Small intestine (tissue), 7 donors: Measurements from ENCODE around the gene SBNO2. TPM values are rescaled to one million over a fixed set of nuclear protein-coding genes. Genes with fewer than 3 reads are reported as not detected.
A peak's percentile ranks its signal among the peaks of the same experiment; 100 is the strongest.

Experiments used
- DNase-seq, 2 donors: peaks; one replicate each; pipeline versions ENCODE4 v3.0.0 to v3.0.0-alpha.2; 2013
- FAIRE-seq: peaks from 2 replicates; lab custom pipeline; 2012; peaks lifted over from hg19 to GRCh38; lab: Jason Lieb, UNC
- H3K27ac ChIP-seq, 3 donors: one replicate each; pipeline ENCODE4 v1.5.1; 2013; ENCODE audit warnings: low read length in 2 of 3, mild to moderate bottlenecking in 2 of 3, control low read depth in 1 of 3, inconsistent platforms in 1 of 3, low read depth in 1 of 3, moderate library complexity in 1 of 3
- H3K27me3 ChIP-seq, 3 donors: one replicate each; pipeline ENCODE4 v1.6.1; 2013; ENCODE audit warnings: low read length in 3 of 3, inconsistent platforms in 1 of 3; ENCODE audit not compliant: control insufficient read depth in 3 of 3, insufficient read depth in 3 of 3
- H3K36me3 ChIP-seq, 3 donors: one replicate each; pipeline ENCODE4 v1.6.1; 2013; ENCODE audit warnings: low read length in 3 of 3, inconsistent platforms in 1 of 3, low read depth in 1 of 3, mild to moderate bottlenecking in 1 of 3, moderate library complexity in 1 of 3; ENCODE audit not compliant: control insufficient read depth in 3 of 3, insufficient read depth in 2 of 3
- H3K4me1 ChIP-seq, 3 donors: one replicate each; pipeline ENCODE4 v1.6.1; 2013; ENCODE audit warnings: low read length in 2 of 3, inconsistent platforms in 1 of 3, low read depth in 1 of 3, mild to moderate bottlenecking in 1 of 3, moderate library complexity in 1 of 3; ENCODE audit not compliant: control insufficient read depth in 3 of 3, insufficient read depth in 2 of 3
- H3K4me3 ChIP-seq, 3 donors: one replicate each; pipeline ENCODE4 v1.5.1; 2013; ENCODE audit warnings: low read length in 3 of 3, control low read depth in 1 of 3, inconsistent platforms in 1 of 3, low read depth in 1 of 3, mild to moderate bottlenecking in 1 of 3, moderate library complexity in 1 of 3
- H3K9me3 ChIP-seq, 2 donors: one replicate each; pipeline ENCODE4 v1.6.1; 2013; ENCODE audit warnings: low read depth in 1 of 2, low read length in 1 of 2; ENCODE audit not compliant: control insufficient read depth in 2 of 2, insufficient read depth in 1 of 2
- WGBS, 3 donors: extraction: QIAGEN DNeasy Blood & Tissue Kit; methylation state at CpG; one replicate each; pipeline ENCODE4 v1.1.7; 2013; 5-methylcytosine and 5-hydroxymethylcytosine counted together
- polyA plus RNA-seq, 4 donors: library from polyadenylated mRNA; stranded (reverse) in 3 of 4; unstranded in 1 of 4; fragments of 200-250 nt in 3 of 4; fragments of 120-200 nt in 1 of 4; gene quantifications; one replicate each; pipeline versions ENCODE4 v1.2.1 to v1.2.3, GENCODE V29; 2013
- donor health status: healthy with polysubstance abuse.
- donor health status: control.
- donor health status: control.
- donor health status: Bipolar disorder and iron deficiency.
- donor health status: healthy.

SBNO2 gene
- polyA plus RNA-seq, 4 donors = 19.7 to 32.1 (median 21.6) TPM

DNA sequence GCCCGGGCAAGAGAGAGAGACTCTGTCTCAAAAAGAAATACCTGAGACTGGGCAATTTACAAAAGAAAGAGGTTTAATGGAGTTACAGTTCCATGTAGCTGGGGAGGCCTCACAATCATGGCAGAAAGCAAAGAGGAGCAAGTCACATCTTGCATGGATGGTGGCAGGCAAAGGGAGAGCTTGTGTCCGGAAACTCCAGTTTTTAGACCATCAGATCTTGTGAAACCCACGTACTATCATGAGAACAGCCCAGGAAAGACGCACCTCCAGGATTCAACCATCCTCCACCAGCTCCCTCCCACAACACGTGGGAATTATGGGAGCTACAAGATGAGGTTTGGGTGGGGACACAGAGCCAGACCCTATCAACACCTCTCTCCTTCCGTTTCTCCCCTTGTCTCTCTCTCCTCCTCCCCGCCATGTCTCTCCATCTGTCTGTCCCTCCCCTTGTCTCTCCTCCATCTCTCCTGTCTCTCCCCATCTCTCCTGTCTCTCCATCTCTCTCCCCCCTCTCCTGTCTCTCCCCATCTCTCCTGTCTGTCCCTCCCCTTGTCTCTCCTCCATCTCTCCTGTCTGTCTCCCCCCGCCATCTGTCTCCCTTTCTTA, 88.9 kb downstream of the SBNO2 start:
- Histone ChIP-seq H3K9me3 (peaks cover 0 to 6% of the 10 kb centered on the region in 2 donors), H3K36me3 (peaks cover 3 to 66% (median 10%) of the 10 kb centered on the region in 3 donors), H3K4me1 (peaks cover 0 to 20% (median 4%) of the 10 kb centered on the region in 3 donors), H3K27me3 (no peaks in the 10 kb centered on the region), H3K4me3 (no peak overlapping the region), H3K27ac (no peak overlapping the region)
- DNase-seq (no peak), FAIRE-seq (no peak)
- 74 to 82% (median 82%) methylated on average over 7 to 8 of the region's 8 CpGs for WGBS, 3 donors

DNA sequence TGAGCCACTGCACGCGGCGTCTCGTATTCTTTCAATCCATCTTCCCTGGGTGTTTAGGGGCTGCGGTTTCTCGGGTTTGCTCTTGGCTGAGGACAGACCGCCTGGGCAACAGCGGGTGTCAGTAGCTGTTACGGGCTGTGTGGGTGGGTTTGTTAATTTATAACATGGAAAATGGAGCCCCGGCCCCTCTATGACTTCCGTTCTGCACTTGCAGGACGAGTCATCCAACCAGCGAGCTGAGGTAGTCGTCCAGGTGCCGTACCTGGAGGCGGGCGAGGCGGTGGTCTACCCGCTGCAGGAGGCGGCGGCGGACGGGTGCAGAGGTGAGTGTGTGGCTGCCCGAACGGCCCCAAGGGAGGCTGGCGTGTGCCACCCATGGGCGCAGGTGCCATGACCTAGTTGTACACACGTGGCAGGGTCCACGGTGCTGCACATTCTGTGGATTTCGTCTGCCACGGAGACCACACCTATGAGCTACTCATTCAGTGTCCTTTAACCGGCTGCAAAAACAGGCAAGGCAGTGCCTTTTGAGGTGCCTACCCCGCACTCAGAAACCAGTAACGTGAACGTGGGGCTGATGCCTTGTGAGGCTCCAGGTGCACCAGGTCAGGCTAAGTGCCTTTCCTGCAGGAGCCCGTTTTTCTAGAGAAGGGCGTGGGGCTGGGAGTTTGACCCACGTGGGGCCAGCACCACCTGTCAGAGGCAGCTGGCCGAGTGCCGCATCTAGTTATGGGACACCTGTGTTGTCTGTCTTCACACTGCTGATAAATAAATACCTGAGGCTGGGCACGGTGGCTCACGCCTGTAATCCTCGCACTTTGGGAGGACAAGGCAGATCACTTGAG, 89.8 kb downstream of the SBNO2 start:
- peaks cover 0 to 6% of the 10 kb centered on the region in 2 donors for H3K9me3 ChIP-seq
- FAIRE-seq = no peak
- H3K36me3 ChIP-seq = peaks cover 3 to 57% (median 10%) of the 10 kb centered on the region in 3 donors
- peak overlapping the region in 1 of 3 donors; percentile 54 for H3K4me3 ChIP-seq
- no peak overlapping the region for H3K27ac ChIP-seq
- WGBS, 3 donors = 52 to 71% (median 54%) methylated on average over 43 of the region's 43 CpGs
- peaks cover 0 to 20% (median 4%) of the 10 kb centered on the region in 3 donors for H3K4me1 ChIP-seq
- DNase-seq = no peak
- no peaks in the 10 kb centered on the region for H3K27me3 ChIP-seq

DNA sequence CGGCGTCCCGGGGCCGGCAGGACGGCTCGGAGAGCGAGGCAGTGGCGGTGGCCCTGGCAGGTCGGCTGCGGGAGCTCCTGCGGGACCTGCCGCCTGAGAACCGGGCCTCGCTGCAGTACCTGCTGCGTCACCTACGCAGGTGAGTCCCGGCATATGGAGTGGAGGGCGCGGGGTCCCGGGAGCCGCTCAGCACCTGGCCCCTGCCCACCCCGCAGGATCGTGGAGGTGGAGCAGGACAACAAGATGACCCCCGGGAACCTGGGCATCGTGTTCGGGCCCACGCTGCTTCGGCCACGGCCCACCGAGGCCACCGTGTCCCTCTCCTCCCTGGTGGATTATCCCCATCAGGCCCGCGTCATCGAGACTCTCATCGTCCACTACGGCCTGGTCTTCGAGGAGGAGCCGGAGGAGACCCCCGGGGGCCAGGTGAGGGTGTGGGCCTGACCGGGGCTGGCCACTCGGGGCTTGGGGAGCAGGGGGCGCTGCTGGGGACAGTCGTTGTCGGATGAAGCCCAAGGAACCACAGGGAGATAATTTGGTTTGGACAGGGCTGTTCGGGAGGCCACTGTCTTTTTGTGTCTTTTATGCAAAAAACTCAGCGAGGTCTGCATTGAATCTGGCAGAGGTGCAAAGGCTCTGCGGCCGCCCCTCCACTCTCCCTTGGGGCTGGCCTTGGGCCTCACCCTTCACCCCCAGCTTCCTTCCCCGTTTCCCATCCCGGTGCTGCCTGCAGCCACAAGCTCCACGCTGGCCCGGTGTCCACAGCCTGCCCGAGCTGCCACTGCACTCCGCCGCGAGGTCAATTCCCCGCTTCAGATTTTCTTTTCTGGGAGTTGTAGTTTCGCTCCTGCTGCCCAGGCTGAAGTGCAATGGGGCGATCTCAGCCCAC, 90.9 kb downstream of the SBNO2 start:
- no peak for FAIRE-seq
- Histone ChIP-seq H3K4me1 (peaks cover 0 to 20% (median 4%) of the 10 kb centered on the region in 3 donors), H3K27ac (peak overlapping the region; percentile 38 to 86 (median 63)), H3K27me3 (no peaks in the 10 kb centered on the region), H3K4me3 (peak overlapping the region in 2 of 3 donors; percentile 50 to 54), H3K9me3 (peaks cover 0 to 6% of the 10 kb centered on the region in 2 donors), H3K36me3 (peaks cover 3 to 46% (median 4%) of the 10 kb centered on the region in 3 donors)
- DNase-seq = no peak
- 22 to 77% (median 45%) methylated on average over 55 to 59 of the region's 59 CpGs for WGBS, 3 donors

DNA sequence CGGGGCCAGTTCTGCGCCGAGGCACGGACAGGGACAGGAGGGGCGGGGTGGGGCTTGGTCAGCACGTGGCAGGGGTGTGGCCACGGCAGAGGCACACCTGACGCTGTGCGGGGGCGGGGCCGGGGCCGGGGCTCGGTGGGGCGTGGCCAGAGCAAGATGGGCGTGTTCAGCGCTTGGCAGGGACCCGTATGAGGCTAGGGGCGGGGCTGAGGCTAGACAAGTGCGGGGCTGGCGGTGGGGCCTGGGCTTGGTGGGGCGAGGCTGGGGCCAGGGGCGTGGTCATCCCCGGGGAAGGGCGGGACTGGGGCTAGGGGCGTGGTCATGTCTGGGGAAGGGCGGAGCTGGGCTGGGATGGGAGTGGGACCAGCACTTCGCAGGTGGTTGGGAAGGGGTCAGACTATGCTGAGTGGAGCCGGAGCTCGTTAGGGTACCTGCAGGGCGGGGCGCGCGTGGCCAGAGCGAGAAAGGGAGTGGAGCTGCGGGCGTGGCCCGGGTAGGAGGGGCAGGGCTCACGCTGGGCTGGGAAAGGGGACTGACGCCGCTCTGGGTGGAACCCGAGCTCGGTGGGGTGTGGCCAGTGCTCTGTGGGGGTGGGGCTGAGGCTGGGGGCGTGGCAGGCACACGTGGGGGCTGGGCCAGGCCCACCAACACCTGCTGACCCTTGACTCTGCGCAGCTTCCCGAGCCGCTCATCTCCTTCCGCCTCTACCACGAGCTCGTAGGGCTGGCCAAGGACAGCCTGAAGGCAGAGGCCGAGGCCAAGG, 91.7 kb downstream of the SBNO2 start:
- Histone ChIP-seq H3K4me1 (peaks cover 0 to 20% (median 4%) of the 10 kb centered on the region in 3 donors), H3K36me3 (peaks cover 3 to 38% (median 4%) of the 10 kb centered on the region in 3 donors), H3K4me3 (peak overlapping the region in 2 of 3 donors; percentile 50 to 54), H3K9me3 (peaks cover 0 to 6% of the 10 kb centered on the region in 2 donors), H3K27me3 (no peaks in the 10 kb centered on the region), H3K27ac (peak overlapping the region; percentile 73 to 86 (median 83))
- no peak for FAIRE-seq
- 10 to 31% (median 14%) methylated on average over 37 to 51 of the region's 51 CpGs for WGBS, 3 donors
- peak; percentile 93 to 96 for DNase-seq

DNA sequence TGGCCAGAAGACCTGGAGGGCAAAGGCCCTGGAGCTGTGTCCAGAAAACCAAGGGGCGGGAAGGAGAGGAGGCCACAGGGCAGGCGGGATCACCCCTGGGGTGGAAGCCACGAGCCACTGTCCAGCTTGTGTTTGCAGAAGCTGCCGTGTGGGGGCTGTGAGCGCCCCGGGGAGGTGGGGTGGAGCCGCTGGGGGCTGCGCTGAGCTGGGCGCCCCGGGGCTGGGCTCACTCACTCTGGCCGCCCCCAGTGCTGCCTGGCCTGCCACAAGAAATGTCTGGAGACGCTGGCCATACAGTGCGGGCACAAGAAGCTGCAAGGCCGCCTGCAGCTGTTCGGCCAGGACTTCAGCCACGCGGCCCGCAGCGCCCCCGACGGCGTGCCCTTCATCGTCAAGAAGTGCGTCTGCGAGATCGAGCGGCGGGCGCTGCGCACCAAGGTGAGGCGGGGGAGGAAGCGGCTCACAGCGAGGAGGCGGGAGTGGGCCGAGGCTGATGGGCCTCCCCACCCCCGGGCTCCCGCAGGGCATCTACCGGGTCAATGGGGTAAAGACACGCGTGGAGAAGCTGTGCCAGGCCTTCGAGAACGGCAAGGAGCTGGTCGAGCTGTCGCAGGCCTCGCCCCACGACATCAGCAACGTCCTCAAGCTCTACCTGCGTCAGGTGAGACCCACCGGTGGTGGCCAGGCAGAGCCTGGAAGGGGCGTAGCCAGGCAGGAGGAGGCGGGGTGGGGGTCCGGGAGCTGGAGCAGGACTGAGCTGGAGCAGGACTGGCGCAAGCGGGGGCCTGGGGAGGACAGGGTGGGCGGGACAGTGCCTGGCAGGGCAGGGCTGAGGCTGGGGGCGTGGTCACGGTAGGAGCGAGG, 92.5 kb downstream of the SBNO2 start:
- Histone ChIP-seq H3K27ac (peak overlapping the region; percentile 33 to 69 (median 48)), H3K36me3 (peaks cover 3 to 29% (median 4%) of the 10 kb centered on the region in 3 donors), H3K27me3 (no peaks in the 10 kb centered on the region), H3K4me1 (peaks cover 0 to 20% (median 4%) of the 10 kb centered on the region in 3 donors), H3K9me3 (peaks cover 0 to 6% of the 10 kb centered on the region in 2 donors), H3K4me3 (peak overlapping the region in 2 of 3 donors; percentile 20 to 22)
- FAIRE-seq (no peak), DNase-seq (peak in 1 of 2 donors; percentile 53)
- 55 to 69% (median 56%) methylated on average over 54 to 58 of the region's 58 CpGs for WGBS, 3 donors

DNA sequence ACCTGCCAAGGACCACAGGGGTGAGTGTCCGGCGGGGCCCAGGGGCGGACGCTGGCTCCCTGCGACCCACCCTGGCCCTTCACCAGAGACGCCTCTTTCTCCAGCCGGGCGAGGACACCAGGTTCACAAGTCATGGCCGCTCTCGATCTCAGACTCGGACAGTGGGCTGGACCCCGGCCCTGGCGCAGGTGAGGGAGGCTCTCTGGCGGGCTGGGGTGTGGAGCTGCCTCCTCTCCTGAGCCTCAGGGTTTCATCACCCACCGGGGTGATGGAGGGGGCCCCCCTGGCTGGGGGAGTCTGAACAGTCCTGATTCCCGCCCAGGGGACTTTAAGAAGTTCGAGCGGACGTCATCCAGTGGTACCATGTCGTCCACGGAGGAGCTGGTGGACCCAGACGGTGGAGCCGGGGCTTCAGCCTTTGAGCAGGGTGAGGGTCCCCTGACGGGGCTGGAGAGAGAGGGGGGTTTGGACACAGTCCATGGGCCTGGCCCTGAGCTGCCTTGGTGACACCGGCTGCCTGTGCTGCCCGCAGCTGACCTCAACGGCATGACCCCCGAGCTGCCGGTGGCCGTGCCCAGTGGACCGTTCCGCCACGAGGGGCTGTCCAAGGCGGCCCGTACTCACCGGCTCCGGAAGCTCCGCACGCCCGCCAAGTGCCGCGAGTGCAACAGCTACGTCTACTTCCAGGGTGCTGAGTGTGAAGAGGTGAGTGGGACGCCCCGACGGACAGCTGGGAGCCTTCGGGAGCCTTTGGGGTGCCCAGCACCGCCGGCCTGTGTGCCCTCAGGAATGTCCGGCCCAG, 93.5 kb downstream of the SBNO2 start:
- FAIRE-seq (no peak), DNase-seq (no peak)
- WGBS, 3 donors = 94 to 95% (median 95%) methylated on average over 43 to 50 of the region's 50 CpGs
- H3K27ac ChIP-seq = no peak overlapping the region
- H3K27me3 ChIP-seq = peaks cover 0 to 6% (median 0%) of the 10 kb centered on the region in 3 donors
- peaks cover 0 to 20% (median 4%) of the 10 kb centered on the region in 3 donors for H3K4me1 ChIP-seq
- H3K9me3 ChIP-seq = peaks cover 0 to 6% of the 10 kb centered on the region in 2 donors
- H3K36me3 ChIP-seq = peaks cover 3 to 20% (median 4%) of the 10 kb centered on the region in 3 donors
- H3K4me3 ChIP-seq = no peak overlapping the region
